OCI-LY7 (cell line): ENCODE data around the gene NXPH3. TPM values are rescaled to one million over a fixed set of nuclear protein-coding genes. Genes with fewer than 3 reads are reported as not detected.

Source experiments
- BruUV-seq: library from RNA; stranded (reverse); fragments of 400-500 nt; replicated peaks from 2 replicates; lab custom pipeline; 2021; lab: Mats Ljungman, UMichigan
- CTCF ChIA-PET: fragments of 300-600 bp; sonication (Branson Sonifier 250); formaldehyde crosslinking; loops from one replicate; lab custom pipeline; 2022; ENCODE audit warnings: antibody characterized with exemption; ENCODE audit not compliant: unreplicated experiment; lab: Charles Lee
- POLR2A ChIA-PET: fragments of 300-600 bp; sonication (Branson Sonifier 250); formaldehyde crosslinking; loops from one replicate; lab custom pipeline; 2022; ENCODE audit warnings: antibody characterized with exemption; lab: Charles Lee
- DNase-seq: peaks from one replicate; pipeline ENCODE4 v3.0.0-alpha.2; 2015; ENCODE audit warnings: low spot score
- H2AFZ ChIP-seq: fragments of 200-600 bp; sonication (generic), shearing (Covaris generic); 2 replicates; pipeline ENCODE4 v1.6.1; 2014; ENCODE audit warnings: mild to moderate bottlenecking, antibody characterized with exemption, low read length, moderate library complexity
- H3K27ac ChIP-seq: fragments of 200-600 bp; sonication (generic); 2 replicates; pipeline ENCODE4 v1.5.1; 2014; ENCODE audit warnings: mixed run types, low read depth, mild to moderate bottlenecking, moderate library complexity, low read length, inconsistent platforms; ENCODE audit not compliant: poor library complexity, severe bottlenecking
- H3K36me3 ChIP-seq: fragments of 200-600 bp; sonication (generic); 2 replicates; pipeline ENCODE4 v1.6.1; 2014; ENCODE audit warnings: mild to moderate bottlenecking, antibody characterized with exemption, low read length, moderate library complexity, mixed read lengths; ENCODE audit not compliant: insufficient read depth
- H3K4me1 ChIP-seq: fragments of 200-600 bp; sonication (generic); 2 replicates; pipeline ENCODE4 v1.5.1; 2014; ENCODE audit warnings: mild to moderate bottlenecking, low read length; ENCODE audit not compliant: insufficient read depth, poor library complexity, severe bottlenecking
- H3K4me2 ChIP-seq: fragments of 200-600 bp; sonication (generic); 2 replicates; pipeline ENCODE4 v1.6.1; 2014; ENCODE audit warnings: mild to moderate bottlenecking, low read length
- H3K4me3 ChIP-seq: fragments of 200-600 bp; sonication (generic); 2 replicates; pipeline ENCODE4 v1.5.1; 2014; ENCODE audit warnings: mild to moderate bottlenecking, low read depth, low read length; ENCODE audit not compliant: poor library complexity, severe bottlenecking
- H3K79me2 ChIP-seq: fragments of 200-600 bp; sonication (generic); 2 replicates; pipeline ENCODE4 v1.6.1; 2016; ENCODE audit warnings: low read depth, mild to moderate bottlenecking, low read length, moderate library complexity, mixed read lengths; ENCODE audit not compliant: insufficient read depth
- H3K9me2 ChIP-seq: fragments of 200-600 bp; sonication (generic); 2 replicates; pipeline ENCODE4 v1.6.1; 2016; ENCODE audit warnings: mild to moderate bottlenecking, low read length, mixed read lengths; ENCODE audit not compliant: insufficient read depth
- H3K9me3 ChIP-seq: fragments of 200-600 bp; sonication (generic); 2 replicates; pipeline ENCODE4 v1.6.1; 2014; ENCODE audit warnings: mild to moderate bottlenecking, mixed run types, low read length, mixed read lengths
- H4K20me1 ChIP-seq: fragments of 200-600 bp; sonication (generic); 2 replicates; pipeline ENCODE4 v1.6.1; 2014; ENCODE audit warnings: mild to moderate bottlenecking, antibody characterized with exemption, low read length, moderate library complexity, mixed read lengths; ENCODE audit not compliant: insufficient read depth
- CTCF ChIP-seq: fragments of 200-600 bp; sonication (generic); conservative IDR thresholded peaks from 2 replicates; pipeline ENCODE4 v1.5.1; 2014; ENCODE audit warnings: mild to moderate bottlenecking, antibody characterized with exemption, low read length, moderate library complexity, mixed read lengths
- EZH2phosphoT487 ChIP-seq: fragments of 200-600 bp; sonication (generic); IDR thresholded peaks from 2 replicates; pipeline ENCODE4 v1.6.1; 2018; ENCODE audit warnings: low read depth, borderline replicate concordance, mild to moderate bottlenecking, mixed run types, antibody characterized with exemption, low read length, moderate library complexity, mixed read lengths
- intact Hi-C: fragments of 100-400 bp; cut with micrococcal nuclease; formaldehyde crosslinking; loops from one replicate; pipeline ENCODE4 v1.10.0; 2022; ENCODE audit not compliant: unreplicated experiment
- total RNA-seq, 2 experiments: library from RNA; depleted of rRNA in 1 of 2; stranded (reverse); fragments of >200 nt in 1 of 2; shearing (Covaris generic) in 1 of 2; gene quantifications; 2 replicates each; pipeline ENCODE4 v1.2.3, GENCODE V29; 2014 to 2022

Gene NXPH3
- total RNA-seq, 2 experiments from 2014 or later = not detected

GRCh38 chr17:49621420-49621819 is 45.7 kb downstream of the NXPH3 start:
- Histone ChIP-seq H3K9me3 (no peaks in the 10 kb centered on the region), H3K79me2 (peaks cover 7% of the 10 kb centered on the region; the same call in 1 of the 2 replicates), H3K27ac (no peak overlapping the region), H3K4me1 (no peaks in the 10 kb centered on the region), H3K36me3 (peaks cover 58% of the 10 kb centered on the region), H2AFZ (no peak overlapping the region), H4K20me1 (no peaks in the 10 kb centered on the region), H3K4me2 (no peak overlapping the region), H3K4me3 (no peak overlapping the region), H3K9me2 (no peaks in the 10 kb centered on the region)
- no peak for DNase-seq
- BruUV-seq = no TSS peak
- no peak for TF ChIP-seq EZH2phosphoT487
- TF ChIP-seq CTCF = no peak
- POLR2A ChIA-PET = interaction anchor here (0.7 kb wide), 1 partner anchor 75 kb away, joined by 3 read pairs; no protein-coding TSS in a partner anchor
- CTCF ChIA-PET = no interaction called here
- intact Hi-C loops = no loop called here

- ChIA-PET POLR2A (no interaction called here), CTCF (no interaction called here)
- Histone ChIP-seq H3K4me2 (no peak overlapping the region), H3K27ac (no peak overlapping the region), H3K36me3 (peaks cover 52% of the 10 kb centered on the region), H3K9me3 (no peaks in the 10 kb centered on the region), H3K79me2 (peaks cover 8% of the 10 kb centered on the region; the same call in 1 of the 2 replicates), H3K4me1 (no peaks in the 10 kb centered on the region), H4K20me1 (no peaks in the 10 kb centered on the region), H3K4me3 (no peak overlapping the region), H3K9me2 (no peaks in the 10 kb centered on the region), H2AFZ (no peak overlapping the region)
- no peak for DNase-seq
- intact Hi-C loops = no loop called here
- BruUV-seq = no TSS peak
- no peak for TF ChIP-seq EZH2phosphoT487
- TF ChIP-seq CTCF = no peak
Observed at GRCh38 chr17:49621946-49622529, 46.4 kb downstream of the NXPH3 start.

- H3K4me2 ChIP-seq = no peak overlapping the region
- BruUV-seq = no TSS peak
- ChIA-PET CTCF (no interaction called here), POLR2A (interaction anchor here (0.5 to 0.7 kb wide), 3 partner anchors 12 to 76 kb away, joined by 3 read pairs; no protein-coding TSS in a partner anchor)
- no peaks in the 10 kb centered on the region for H3K9me3 ChIP-seq
- H3K4me3 ChIP-seq = no peak overlapping the region
- peaks cover 6% of the 10 kb centered on the region; the same call in 1 of the 2 replicates for H4K20me1 ChIP-seq
- H3K79me2 ChIP-seq = peaks cover 24% of the 10 kb centered on the region; the same call in 1 of the 2 replicates
- H3K27ac ChIP-seq = no peak overlapping the region
- no peaks in the 10 kb centered on the region for H3K9me2 ChIP-seq
- peaks cover 27% of the 10 kb centered on the region for H3K36me3 ChIP-seq
- intact Hi-C loops = no loop called here
- no peak overlapping the region for H2AFZ ChIP-seq
- no peaks in the 10 kb centered on the region for H3K4me1 ChIP-seq
- no peak for DNase-seq
- TF ChIP-seq EZH2phosphoT487 (no peak), CTCF (no peak)
Observed at GRCh38 chr17:49624896-49625295, 49.2 kb downstream of the NXPH3 start.
